Colonic mucosa (tissue), 4 donors: Measurements from ENCODE around the gene HOXD8. TPM values are rescaled to one million over a fixed set of nuclear protein-coding genes. Genes with fewer than 3 reads are reported as not detected.

Source experiments
- DNase-seq: peaks from one replicate; pipeline ENCODE4 v3.0.0-alpha.2; 2020
- H3K27ac ChIP-seq: fragments of 200-600 bp; one replicate; pipeline ENCODE4 v1.8.0; 2021
- H3K27me3 ChIP-seq: fragments of 200-600 bp; one replicate; pipeline ENCODE4 v1.8.0; 2021
- H3K36me3 ChIP-seq: fragments of 200-600 bp; one replicate; pipeline ENCODE4 v1.8.0; 2021
- H3K4me1 ChIP-seq: fragments of 200-600 bp; one replicate; pipeline ENCODE4 v1.8.0; 2021; ENCODE audit warnings: mild to moderate bottlenecking
- H3K4me3 ChIP-seq: fragments of 200-600 bp; one replicate; pipeline ENCODE4 v1.8.0; 2021
- H3K9ac ChIP-seq, 2 donors: one replicate each; pipeline ENCODE4 v1.7.0; 2013; ENCODE audit warnings: control low read depth in 2 of 2, low read depth in 2 of 2, low read length in 2 of 2
- H3K9me3 ChIP-seq: fragments of 200-600 bp; one replicate; pipeline ENCODE4 v1.8.0; 2021
- intact Hi-C: fragments of 100-400 bp; cut with DNase I; formaldehyde crosslinking; loops from one replicate; pipeline ENCODE4 v1.14.1; 2022
- total RNA-seq, 2 donors: library from RNA; stranded (reverse); fragmentation: NEBNext Ultra II Directional in 1 of 2; extraction: Animal tissue kit (Norgen Biotek cat#: 25700) in 1 of 2; gene quantifications; one replicate each; pipeline ENCODE4 v1.2.1, GENCODE V29; 2021
- TF ChIP-seq, protein P1 (sequence below): fragments of 200-600 bp; IDR thresholded peaks from one replicate; pipeline ENCODE4 v1.8.0; 2022; ENCODE audit warnings: antibody characterized with exemption, mild to moderate bottlenecking
- donor health status: healthy.
- donor health status: DM: no; HTN: no; CAD: no.
- donor health status: DM: no; HTN: no; CAD: no.

The HOXD8 gene
- total RNA-seq, 2 donors from 2014 or later: 3.1 to 4.6 TPM

DNA sequence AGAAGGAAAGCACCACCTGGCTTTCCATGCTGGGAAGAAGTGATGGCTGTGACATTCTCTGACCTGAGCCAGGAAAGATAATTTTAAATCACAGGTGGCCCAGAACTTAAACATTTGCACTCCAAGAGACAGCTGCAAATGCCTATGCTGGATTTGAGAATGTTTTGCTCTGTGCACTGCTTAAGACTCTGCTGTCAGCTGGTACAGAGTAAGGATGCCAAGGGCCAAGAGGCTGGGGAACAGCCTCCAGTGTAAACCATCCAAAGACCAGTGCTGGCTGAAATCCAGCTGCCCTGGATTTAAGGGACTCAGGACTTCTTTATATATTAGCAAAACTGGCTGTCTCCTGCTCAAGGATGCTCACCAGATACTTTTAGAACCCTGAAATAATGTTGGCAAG lies 3.9 kb downstream of the HOXD8 start:
- Histone ChIP-seq H3K27me3 (peaks cover 23% of the 10 kb centered on the region), H3K27ac (no peak overlapping the region), H3K36me3 (no peaks in the 10 kb centered on the region), H3K4me1 (no peaks in the 10 kb centered on the region), H3K4me3 (no peak overlapping the region), H3K9me3 (no peaks in the 10 kb centered on the region), H3K9ac (peak overlapping the region in 1 of 2 donors; percentile 1)
- no peak for DNase-seq
- intact Hi-C loops: no loop called here
- TF ChIP-seq, protein P1, sequence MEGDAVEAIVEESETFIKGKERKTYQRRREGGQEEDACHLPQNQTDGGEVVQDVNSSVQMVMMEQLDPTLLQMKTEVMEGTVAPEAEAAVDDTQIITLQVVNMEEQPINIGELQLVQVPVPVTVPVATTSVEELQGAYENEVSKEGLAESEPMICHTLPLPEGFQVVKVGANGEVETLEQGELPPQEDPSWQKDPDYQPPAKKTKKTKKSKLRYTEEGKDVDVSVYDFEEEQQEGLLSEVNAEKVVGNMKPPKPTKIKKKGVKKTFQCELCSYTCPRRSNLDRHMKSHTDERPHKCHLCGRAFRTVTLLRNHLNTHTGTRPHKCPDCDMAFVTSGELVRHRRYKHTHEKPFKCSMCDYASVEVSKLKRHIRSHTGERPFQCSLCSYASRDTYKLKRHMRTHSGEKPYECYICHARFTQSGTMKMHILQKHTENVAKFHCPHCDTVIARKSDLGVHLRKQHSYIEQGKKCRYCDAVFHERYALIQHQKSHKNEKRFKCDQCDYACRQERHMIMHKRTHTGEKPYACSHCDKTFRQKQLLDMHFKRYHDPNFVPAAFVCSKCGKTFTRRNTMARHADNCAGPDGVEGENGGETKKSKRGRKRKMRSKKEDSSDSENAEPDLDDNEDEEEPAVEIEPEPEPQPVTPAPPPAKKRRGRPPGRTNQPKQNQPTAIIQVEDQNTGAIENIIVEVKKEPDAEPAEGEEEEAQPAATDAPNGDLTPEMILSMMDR: no peak

- Histone ChIP-seq H3K36me3 (no peaks in the 10 kb centered on the region), H3K4me3 (no peak overlapping the region), H3K9ac (no peak overlapping the region), H3K27ac (no peak overlapping the region), H3K4me1 (no peaks in the 10 kb centered on the region), H3K27me3 (peaks cover 19% of the 10 kb centered on the region), H3K9me3 (no peaks in the 10 kb centered on the region)
- TF ChIP-seq, protein P1: no peak
- no peak for DNase-seq
- intact Hi-C loops: no loop called here
These were observed 4.5 kb downstream of the HOXD8 start for GRCh38 chr2:176134035-176134434.

DNA sequence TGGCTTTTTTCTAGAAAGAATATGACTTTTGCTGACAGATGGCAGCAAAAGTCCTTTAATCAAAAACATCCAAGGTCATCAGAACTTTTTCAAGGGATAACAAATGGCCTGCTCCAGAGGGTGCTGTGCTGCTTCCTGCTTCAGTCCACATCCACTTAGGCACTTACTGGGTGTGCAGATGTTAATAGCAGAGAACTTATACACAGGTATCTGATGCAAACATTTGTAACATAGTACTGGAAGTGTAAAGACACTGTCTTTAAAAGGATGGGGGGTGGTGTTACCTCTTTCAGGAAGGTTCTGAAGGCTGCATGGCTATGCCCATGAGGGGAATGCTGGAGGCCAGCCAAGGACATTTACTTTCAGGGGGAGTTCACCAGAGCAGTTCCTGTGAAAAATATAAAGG lies 5.5 kb downstream of the HOXD8 start:
- Histone ChIP-seq H3K9ac (peak overlapping the region in 1 of 2 donors; percentile 28), H3K9me3 (no peaks in the 10 kb centered on the region), H3K27me3 (peaks cover 12% of the 10 kb centered on the region), H3K36me3 (no peaks in the 10 kb centered on the region), H3K27ac (peak overlapping the region; percentile 46), H3K4me1 (no peaks in the 10 kb centered on the region), H3K4me3 (no peak overlapping the region)
- DNase-seq: no peak
- TF ChIP-seq, protein P1: no peak
- intact Hi-C loops: no loop called here

DNA sequence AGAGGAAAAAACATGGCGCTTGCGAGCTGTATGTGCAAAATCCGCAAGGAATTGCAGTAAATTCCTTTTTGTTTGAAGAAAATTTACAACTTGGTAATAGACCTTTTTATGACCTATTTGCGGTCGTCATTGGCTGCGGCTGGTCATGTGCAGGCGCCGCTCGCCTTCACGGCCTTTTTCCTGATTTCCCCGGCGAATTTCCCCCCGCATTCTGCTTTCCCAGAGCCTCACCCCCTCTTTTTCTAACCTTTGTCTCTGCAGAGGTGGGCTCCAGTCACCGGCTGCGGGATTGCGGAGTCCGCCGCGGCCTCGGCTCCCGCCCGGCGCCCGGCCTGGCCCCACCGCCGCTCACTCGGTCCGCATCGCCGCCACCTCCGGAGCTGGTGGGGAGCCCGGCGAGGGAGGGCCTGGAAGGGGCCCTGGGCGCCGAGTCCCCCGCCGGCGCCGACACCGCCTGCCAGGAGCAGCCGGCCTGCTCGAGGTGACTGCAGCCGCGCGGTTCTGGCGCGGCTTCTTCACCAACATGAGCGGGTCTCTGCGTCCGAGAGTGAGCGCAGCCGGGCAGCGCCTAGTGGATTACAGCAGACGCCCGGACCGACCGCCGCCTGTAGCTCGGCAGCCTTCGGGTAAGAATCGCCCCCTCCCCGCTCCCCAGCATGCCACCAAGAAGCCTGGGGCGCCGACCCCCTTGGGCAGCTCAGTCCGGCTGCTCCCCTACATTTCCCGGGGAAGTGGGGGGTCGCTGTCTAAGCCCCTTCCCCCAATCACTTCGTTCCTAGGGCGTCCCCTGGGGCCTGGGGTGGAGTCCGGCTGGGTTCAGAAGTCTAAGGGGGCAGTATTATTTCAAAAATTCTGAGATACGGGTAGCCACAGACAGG lies 7.1 kb downstream of the HOXD8 start:
- Histone ChIP-seq H3K9ac (peak overlapping the region; percentile 76 to 86), H3K4me3 (peak overlapping the region; percentile 60), H3K27ac (peak overlapping the region; percentile 82), H3K4me1 (no peaks in the 10 kb centered on the region), H3K36me3 (no peaks in the 10 kb centered on the region), H3K27me3 (peaks cover 4% of the 10 kb centered on the region), H3K9me3 (no peaks in the 10 kb centered on the region)
- TF ChIP-seq, protein P1: no peak
- peak; percentile 63 for DNase-seq
- intact Hi-C loops: no loop called here

DNA sequence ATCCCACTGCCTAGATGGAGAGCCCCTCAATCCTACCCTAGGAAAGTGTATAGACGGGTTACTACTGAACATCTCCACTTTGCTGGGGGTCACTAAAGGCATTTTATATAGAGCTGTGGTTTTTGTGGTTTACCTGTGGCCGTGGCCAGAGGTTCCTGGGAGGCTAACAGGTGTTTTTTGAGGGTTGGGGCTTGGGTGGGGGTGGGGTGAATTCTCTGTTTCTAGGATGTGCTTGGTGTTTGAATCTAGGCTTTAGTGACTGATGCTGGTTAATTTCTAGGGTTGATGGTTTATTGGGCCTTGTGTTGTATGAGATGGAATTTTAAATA lies 7.7 kb downstream of the HOXD8 start:
- TF ChIP-seq, protein P1: no peak
- no peak for DNase-seq
- intact Hi-C loops: no loop called here
- Histone ChIP-seq H3K27ac (peak overlapping the region; percentile 82), H3K4me3 (peak overlapping the region; percentile 60), H3K36me3 (no peaks in the 10 kb centered on the region), H3K27me3 (peaks cover 4% of the 10 kb centered on the region), H3K9ac (peak overlapping the region; percentile 76 to 86), H3K9me3 (no peaks in the 10 kb centered on the region), H3K4me1 (no peaks in the 10 kb centered on the region)
